Endothelial cell of umbilical vein (primary cell): ENCODE results near the gene WIPF3. TPM values are rescaled to one million over a fixed set of nuclear protein-coding genes. Genes with fewer than 3 reads are reported as not detected.

Experiments
- BruUV-seq: library from RNA; stranded (reverse); fragments of 400-500 nt; replicated peaks from 2 replicates; lab custom pipeline; 2021; lab: Mats Ljungman, UMichigan
- CTCF ChIA-PET: fragments of 300-600, 350-600 bp; sonication (Branson Sonifier 250); formaldehyde crosslinking; loops from one replicate; lab custom pipeline; 2021; ENCODE audit warnings: antibody characterized with exemption, inconsistent platforms; lab: Charles Lee
- POLR2A ChIA-PET: fragments of 300-600, 350-600 bp; sonication (Branson Sonifier 250); formaldehyde crosslinking; loops from one replicate; lab custom pipeline; 2021; ENCODE audit warnings: antibody characterized with exemption, inconsistent platforms; lab: Charles Lee
- DNase-seq: peaks from one replicate; pipeline ENCODE4 v3.0.0-alpha.2; 2011; ENCODE audit warnings: low read depth, low spot score
- FAIRE-seq: peaks from 2 replicates; lab custom pipeline; 2011; peaks lifted over from hg19 to GRCh38; lab: Jason Lieb, UNC
- H2AFZ ChIP-seq: 2 replicates; pipeline ENCODE4 v1.6.0; 2012; ENCODE audit warnings: low read depth, low read length, control low read depth, inconsistent platforms
- H3K27ac ChIP-seq: 2 replicates; pipeline ENCODE4 v1.5.1; 2011; ENCODE audit warnings: low read depth, mild to moderate bottlenecking, control low read depth, low read length, moderate library complexity; ENCODE audit not compliant: insufficient read depth
- H3K27me3 ChIP-seq, 2 experiments: 2 replicates each; pipeline versions ENCODE4 v1.6.0 to v1.6.1; 2011; ENCODE audit warnings: low read length in 2 of 2, mixed read lengths in 1 of 2; ENCODE audit not compliant: control insufficient read depth in 2 of 2, insufficient read depth in 2 of 2
- H3K36me3 ChIP-seq, 2 experiments: 2 replicates in 1 of 2; 3 replicates in 1 of 2; pipeline ENCODE4 v1.5.1; 2011; ENCODE audit warnings: low read length in 2 of 2, mild to moderate bottlenecking in 1 of 2, moderate library complexity in 1 of 2; ENCODE audit not compliant: control insufficient read depth in 2 of 2, insufficient read depth in 2 of 2; ENCODE audit errors: extremely low read depth in 1 of 2
- H3K4me1 ChIP-seq: 3 replicates; pipeline ENCODE4 v1.5.1; 2011; ENCODE audit warnings: mild to moderate bottlenecking, low read length; ENCODE audit not compliant: control insufficient read depth, insufficient read depth; ENCODE audit errors: extremely low read depth
- H3K4me2 ChIP-seq: 2 replicates; pipeline ENCODE4 v1.6.1; 2011; ENCODE audit warnings: low read length, control low read depth, mixed read lengths; ENCODE audit not compliant: insufficient read depth
- H3K4me3 ChIP-seq, 3 experiments: fragments of 200-600 bp in 1 of 3; sonication (generic), shearing (Covaris generic) in 1 of 3; replicated peaks in 1 of 3; 2 replicates each; pipeline ENCODE4 v1.5.1; 2011 to 2016; ENCODE audit warnings: control low read depth in 3 of 3, low read length in 3 of 3, mild to moderate bottlenecking in 2 of 3, inconsistent platforms in 1 of 3, low read depth in 1 of 3, moderate library complexity in 1 of 3; ENCODE audit not compliant: insufficient read depth in 1 of 3
- H3K79me2 ChIP-seq: 2 replicates; pipeline ENCODE4 v1.6.0; 2012; ENCODE audit warnings: low read length, inconsistent platforms; ENCODE audit not compliant: control insufficient read depth, insufficient read depth
- H3K9ac ChIP-seq: replicated peaks from 2 replicates; pipeline ENCODE3; 2011; ENCODE audit warnings: low read length, control low read depth; ENCODE audit not compliant: insufficient read depth; ENCODE audit errors: extremely low read depth
- H3K9me1 ChIP-seq: replicated peaks from 3 replicates; pipeline ENCODE4 v1.6.0; 2011; ENCODE audit warnings: mild to moderate bottlenecking, low read length; ENCODE audit not compliant: control insufficient read depth, insufficient read depth; ENCODE audit errors: extremely low read depth
- H3K9me3 ChIP-seq: replicated peaks from 2 replicates; pipeline ENCODE4 v1.5.1; 2012; ENCODE audit warnings: low read length, inconsistent platforms; ENCODE audit not compliant: control insufficient read depth, insufficient read depth
- H4K20me1 ChIP-seq: replicated peaks from 2 replicates; pipeline ENCODE3; 2011; ENCODE audit warnings: mild to moderate bottlenecking, low read length; ENCODE audit not compliant: control insufficient read depth, insufficient read depth; ENCODE audit errors: extremely low read depth
- EZH2 ChIP-seq: IDR thresholded peaks from 2 replicates; pipeline ENCODE4 v1.6.1; 2012; ENCODE audit warnings: borderline replicate concordance, low read depth, mild to moderate bottlenecking, moderate library complexity, low read length, inconsistent platforms; ENCODE audit not compliant: severe bottlenecking
- FOS ChIP-seq: IDR thresholded peaks from 2 replicates; pipeline ENCODE4 v1.6.1; 2011; ENCODE audit warnings: mild to moderate bottlenecking, low read length, moderate library complexity, borderline replicate concordance; ENCODE audit not compliant: insufficient read depth
- GATA2 ChIP-seq: IDR thresholded peaks from 2 replicates; pipeline ENCODE4 v1.7.0; 2011; ENCODE audit warnings: low read depth, mild to moderate bottlenecking, moderate library complexity, mixed read lengths, low read length; ENCODE audit not compliant: insufficient read length, insufficient read depth
- JUN ChIP-seq: IDR thresholded peaks from 2 replicates; pipeline ENCODE4 v1.6.1; 2011; ENCODE audit warnings: borderline replicate concordance, low read depth; ENCODE audit not compliant: insufficient read length, insufficient read depth
- MYC ChIP-seq: IDR thresholded peaks from one replicate; pipeline ENCODE4 v1.6.1; 2011; ENCODE audit warnings: mild to moderate bottlenecking, low read depth, low read length
- POLR2A ChIP-seq: IDR thresholded peaks from 2 replicates; pipeline ENCODE4 v1.6.1; 2012; ENCODE audit warnings: low read depth, mild to moderate bottlenecking, control low read depth, low read length
- POLR2AphosphoS5 ChIP-seq: IDR thresholded peaks from 2 replicates; pipeline ENCODE4 v1.6.1; 2012; ENCODE audit warnings: low read depth, mild to moderate bottlenecking, control low read depth, low read length, moderate library complexity; ENCODE audit not compliant: insufficient read depth
- dilution Hi-C: fragments of 300-500 bp; cut with MboI; formaldehyde crosslinking; loops from one replicate; pipeline ENCODE4 v1.15.0; 2019; ENCODE audit warnings: low sequenced_read_pairs; ENCODE audit not compliant: extremely low pct_ligation_motif_present
- intact Hi-C: fragments of 100-400 bp; cut with micrococcal nuclease; formaldehyde crosslinking; loops from one replicate; pipeline ENCODE4 v1.10.0; 2022
- polyA plus RNA-seq, 4 experiments: library from polyadenylated mRNA; depleted of rRNA in 3 of 4; stranded (reverse) in 3 of 4; unstranded in 1 of 4; fragments of >200 nt; gene quantifications; 2 replicates each; pipeline versions ENCODE4 v1.2.1 to v1.2.3, GENCODE V29; 2011 to 2012; ENCODE audit warnings: missing spikeins in 1 of 4
- total RNA-seq: library from RNA; stranded (reverse); gene quantifications from 2 replicates; pipeline ENCODE4 v1.2.3, GENCODE V29; 2021
- TF ChIP-seq, protein P1 (sequence below): IDR thresholded peaks from 2 replicates; pipeline ENCODE4 v1.6.1; 2011; ENCODE audit not compliant: insufficient read depth, insufficient read length
- TF ChIP-seq, protein P2 (sequence below), 2 donors: IDR thresholded peaks; 1 replicate in 1 of 2; 2 replicates in 1 of 2; pipeline ENCODE4 v1.5.1; 2011; ENCODE audit warnings: low read length in 2 of 2, mild to moderate bottlenecking in 2 of 2, moderate library complexity in 2 of 2, control low read depth in 1 of 2, inconsistent platforms in 1 of 2, low read depth in 1 of 2; ENCODE audit not compliant: insufficient read depth in 1 of 2; ENCODE audit errors: extremely low read depth in 1 of 2

The WIPF3 gene
- total and polyA plus RNA-seq, 2 donors (not counting 3 experiments of a cell fraction or from before 2014, with no cell fraction given): 0.01 to 0.35 TPM

DNA sequence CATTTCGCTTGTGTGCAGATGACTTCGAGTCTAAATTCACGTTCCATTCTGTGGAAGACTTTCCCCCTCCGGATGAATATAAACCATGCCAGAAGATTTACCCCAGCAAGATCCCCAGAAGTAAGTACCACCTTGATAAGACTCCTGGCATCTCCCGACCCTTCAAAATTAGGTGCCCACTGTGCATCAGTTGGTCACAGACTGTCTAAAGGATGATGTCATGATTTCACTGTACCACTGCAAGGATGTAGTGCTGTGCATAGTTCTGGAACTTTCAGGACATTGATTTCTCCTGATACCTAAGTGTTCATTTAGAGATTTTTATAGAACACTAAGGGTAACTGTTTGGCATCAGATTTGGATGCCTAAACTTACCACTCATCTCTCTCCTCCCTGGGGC lies 83.0 kb downstream of the WIPF3 start:
- TF ChIP-seq, protein P1, sequence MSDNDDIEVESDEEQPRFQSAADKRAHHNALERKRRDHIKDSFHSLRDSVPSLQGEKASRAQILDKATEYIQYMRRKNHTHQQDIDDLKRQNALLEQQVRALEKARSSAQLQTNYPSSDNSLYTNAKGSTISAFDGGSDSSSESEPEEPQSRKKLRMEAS: no peak
- no peak for TF ChIP-seq POLR2AphosphoS5
- no peak for TF ChIP-seq MYC
- TF ChIP-seq, protein P2, sequence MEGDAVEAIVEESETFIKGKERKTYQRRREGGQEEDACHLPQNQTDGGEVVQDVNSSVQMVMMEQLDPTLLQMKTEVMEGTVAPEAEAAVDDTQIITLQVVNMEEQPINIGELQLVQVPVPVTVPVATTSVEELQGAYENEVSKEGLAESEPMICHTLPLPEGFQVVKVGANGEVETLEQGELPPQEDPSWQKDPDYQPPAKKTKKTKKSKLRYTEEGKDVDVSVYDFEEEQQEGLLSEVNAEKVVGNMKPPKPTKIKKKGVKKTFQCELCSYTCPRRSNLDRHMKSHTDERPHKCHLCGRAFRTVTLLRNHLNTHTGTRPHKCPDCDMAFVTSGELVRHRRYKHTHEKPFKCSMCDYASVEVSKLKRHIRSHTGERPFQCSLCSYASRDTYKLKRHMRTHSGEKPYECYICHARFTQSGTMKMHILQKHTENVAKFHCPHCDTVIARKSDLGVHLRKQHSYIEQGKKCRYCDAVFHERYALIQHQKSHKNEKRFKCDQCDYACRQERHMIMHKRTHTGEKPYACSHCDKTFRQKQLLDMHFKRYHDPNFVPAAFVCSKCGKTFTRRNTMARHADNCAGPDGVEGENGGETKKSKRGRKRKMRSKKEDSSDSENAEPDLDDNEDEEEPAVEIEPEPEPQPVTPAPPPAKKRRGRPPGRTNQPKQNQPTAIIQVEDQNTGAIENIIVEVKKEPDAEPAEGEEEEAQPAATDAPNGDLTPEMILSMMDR (IDR thresholded peaks at IDR 0.05; ENCODE audit: extremely low read depth in 1 of 2, insufficient read depth in 1 of 2, low read depth in 1 of 2, low read length in 2 of 2): no peak
- TF ChIP-seq FOS: no peak
- no peak for TF ChIP-seq JUN
- TF ChIP-seq EZH2: no peak
- no peak for TF ChIP-seq GATA2
- TF ChIP-seq POLR2A: no peak
- Histone ChIP-seq H3K4me1 (no peaks in the 10 kb centered on the region), H3K27ac (no peak overlapping the region), H3K4me3 (no peak overlapping the region), H3K79me2 (no peaks in the 10 kb centered on the region), H3K9me1 (no peaks in the 10 kb centered on the region), H3K27me3 (peaks cover 0 to 10% of the 10 kb centered on the region in 2 experiments), H4K20me1 (no peaks in the 10 kb centered on the region), H3K36me3 (no peaks in the 10 kb centered on the region), H2AFZ (no peak overlapping the region), H3K9ac (no peak overlapping the region), H3K4me2 (no peak overlapping the region), H3K9me3 (no peaks in the 10 kb centered on the region)
- ChIA-PET CTCF (no interaction called here), POLR2A (no interaction called here)
- FAIRE-seq (peak; percentile 21), DNase-seq (no peak)
- no TSS peak for BruUV-seq
- dilution Hi-C loops (no loop called here), intact Hi-C loops (no loop called here)
